ENCODE measurements around the gene AEBP1.

The AEBP1 gene

GRCh38 chr7:44116087-44116788 is 12.1 kb downstream of the AEBP1 start:
- no peak for DNase-seq
- Histone ChIP-seq H3K36me3 (peaks cover 12 to 100% (median 68%) of the 10 kb centered on the region in 3 donors), H3K27me3 (no peaks in the 10 kb centered on the region), H3K9me3 (no peaks in the 10 kb centered on the region), H3K27ac (peak overlapping the region; percentile 98 to 100), H3K4me1 (peaks cover 0 to 38% (median 33%) of the 10 kb centered on the region in 4 donors), H3K4me3 (no peak overlapping the region)
- TF ChIP-seq, protein P1, sequence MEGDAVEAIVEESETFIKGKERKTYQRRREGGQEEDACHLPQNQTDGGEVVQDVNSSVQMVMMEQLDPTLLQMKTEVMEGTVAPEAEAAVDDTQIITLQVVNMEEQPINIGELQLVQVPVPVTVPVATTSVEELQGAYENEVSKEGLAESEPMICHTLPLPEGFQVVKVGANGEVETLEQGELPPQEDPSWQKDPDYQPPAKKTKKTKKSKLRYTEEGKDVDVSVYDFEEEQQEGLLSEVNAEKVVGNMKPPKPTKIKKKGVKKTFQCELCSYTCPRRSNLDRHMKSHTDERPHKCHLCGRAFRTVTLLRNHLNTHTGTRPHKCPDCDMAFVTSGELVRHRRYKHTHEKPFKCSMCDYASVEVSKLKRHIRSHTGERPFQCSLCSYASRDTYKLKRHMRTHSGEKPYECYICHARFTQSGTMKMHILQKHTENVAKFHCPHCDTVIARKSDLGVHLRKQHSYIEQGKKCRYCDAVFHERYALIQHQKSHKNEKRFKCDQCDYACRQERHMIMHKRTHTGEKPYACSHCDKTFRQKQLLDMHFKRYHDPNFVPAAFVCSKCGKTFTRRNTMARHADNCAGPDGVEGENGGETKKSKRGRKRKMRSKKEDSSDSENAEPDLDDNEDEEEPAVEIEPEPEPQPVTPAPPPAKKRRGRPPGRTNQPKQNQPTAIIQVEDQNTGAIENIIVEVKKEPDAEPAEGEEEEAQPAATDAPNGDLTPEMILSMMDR (IDR thresholded peaks at IDR 0.05): no peak
- intact Hi-C loops (cut with DNase I; ENCODE audit: low total_unique reads): loop anchor here (5.0 kb wide), 1 partner anchor 39 kb away; no protein-coding TSS in a partner anchor

DNA sequence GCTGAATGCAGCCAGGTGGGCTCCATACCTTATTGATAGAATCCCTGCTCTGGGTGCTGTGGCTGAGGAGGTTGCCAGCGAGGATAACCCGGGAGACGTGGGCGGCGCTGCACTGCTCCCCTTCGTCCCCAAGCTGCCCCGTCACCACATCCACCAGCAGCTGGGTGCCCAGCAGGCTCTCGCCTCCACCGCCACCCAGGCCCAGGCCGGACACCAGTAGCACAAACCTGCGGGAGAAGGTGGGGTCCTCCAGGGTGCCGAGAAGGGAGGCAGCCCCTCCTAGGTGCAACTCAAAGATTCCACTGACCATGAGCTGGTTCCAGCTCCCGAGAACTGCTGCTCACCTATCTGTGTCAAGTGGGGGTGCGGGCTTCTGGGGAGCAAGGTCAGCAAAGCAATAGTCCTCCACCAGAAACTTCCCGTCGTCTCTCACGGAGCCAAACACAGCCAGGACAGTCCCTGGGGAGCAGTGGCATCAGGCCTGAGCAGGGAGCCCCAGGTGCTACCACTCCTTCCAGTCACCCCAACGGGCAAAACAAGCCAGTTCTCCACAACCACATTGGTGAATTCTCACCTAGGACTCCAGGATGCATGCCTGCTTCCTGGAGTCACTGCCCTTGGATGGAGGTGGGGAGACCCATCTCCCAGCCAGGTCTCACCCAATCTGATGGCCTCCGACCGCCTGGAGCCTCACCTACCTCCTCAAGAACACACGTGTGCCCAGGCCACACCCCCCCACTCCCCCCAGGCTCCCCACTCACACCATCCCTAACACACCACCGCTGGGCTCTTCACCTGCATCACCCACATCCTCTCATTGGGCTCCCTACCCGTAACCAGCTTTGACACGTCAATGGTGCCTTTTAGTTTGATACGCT is 12.9 kb downstream of the AEBP1 start:
- peaks cover 0 to 38% (median 32%) of the 10 kb centered on the region in 4 donors for H3K4me1 ChIP-seq
- DNase-seq: no peak
- no peak overlapping the region for H3K27ac ChIP-seq
- intact Hi-C loops (cut with DNase I; ENCODE audit: low total_unique reads): loop anchor here (5.0 kb wide), 1 partner anchor 40 kb away; no protein-coding TSS in a partner anchor
- TF ChIP-seq, protein P1 (IDR thresholded peaks at IDR 0.05): no peak
- peaks cover 6 to 98% (median 63%) of the 10 kb centered on the region in 3 donors for H3K36me3 ChIP-seq
- H3K4me3 ChIP-seq: no peak overlapping the region
- no peaks in the 10 kb centered on the region for H3K9me3 ChIP-seq
- H3K27me3 ChIP-seq: no peaks in the 10 kb centered on the region

DNA sequence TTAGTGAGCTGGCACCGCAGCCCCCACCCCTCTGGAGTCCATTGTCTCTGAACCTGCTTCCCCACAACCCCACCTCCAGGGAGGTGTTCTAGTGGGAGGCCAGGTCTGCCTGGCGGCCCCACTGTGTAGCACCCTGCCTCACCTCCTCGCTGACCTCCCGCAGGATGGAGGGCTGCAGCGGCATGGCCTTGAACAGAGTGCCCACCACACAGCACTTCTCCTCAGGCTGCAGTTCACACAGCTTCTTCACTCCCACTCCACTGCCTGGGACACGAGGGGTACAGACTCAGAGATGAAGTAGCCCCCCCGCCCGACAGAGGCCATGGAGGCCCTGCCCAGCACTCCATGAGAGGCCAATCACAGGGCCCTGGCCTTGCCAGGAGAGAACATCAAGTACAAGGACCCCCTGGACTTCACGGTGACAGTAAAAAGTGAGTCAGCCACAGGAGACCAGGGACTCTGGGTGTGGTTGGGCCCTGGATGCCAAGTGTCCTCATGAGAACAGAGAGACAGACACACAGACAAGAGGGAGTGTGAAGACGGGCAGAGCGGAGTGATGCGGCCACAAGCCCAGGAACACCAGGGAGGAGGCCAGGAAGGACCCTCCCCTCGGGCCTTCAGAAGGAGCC is 13.8 kb downstream of the AEBP1 start:
- H3K4me1 ChIP-seq: peaks cover 0 to 38% (median 32%) of the 10 kb centered on the region in 4 donors

GRCh38 chr7:44119829-44120380 is 15.8 kb downstream of the AEBP1 start:
- no peak overlapping the region for H3K4me3 ChIP-seq
- TF ChIP-seq, protein P1 (IDR thresholded peaks at IDR 0.05): no peak
- H3K4me1 ChIP-seq: peaks cover 0 to 32% (median 21%) of the 10 kb centered on the region in 4 donors
- DNase-seq: no peak
- H3K27ac ChIP-seq: no peak overlapping the region
- H3K9me3 ChIP-seq: no peaks in the 10 kb centered on the region
- no peaks in the 10 kb centered on the region for H3K27me3 ChIP-seq
- H3K36me3 ChIP-seq: peaks cover 0 to 70% (median 35%) of the 10 kb centered on the region in 3 donors
- intact Hi-C loops (cut with DNase I; ENCODE audit: low total_unique reads): loop anchor here (5.0 kb wide), 1 partner anchor 43 kb away; no protein-coding TSS in a partner anchor

More for the DNA sequence above, 13.8 kb downstream of the AEBP1 start:
- H3K9me3 ChIP-seq: no peaks in the 10 kb centered on the region
- H3K27ac ChIP-seq: no peak overlapping the region
- peaks cover 6 to 90% (median 54%) of the 10 kb centered on the region in 3 donors for H3K36me3 ChIP-seq
- no peaks in the 10 kb centered on the region for H3K27me3 ChIP-seq
- TF ChIP-seq, protein P1 (IDR thresholded peaks at IDR 0.05): no peak
- intact Hi-C loops (cut with DNase I; ENCODE audit: low total_unique reads): loop anchor here (5.0 kb wide), 1 partner anchor 41 kb away; no protein-coding TSS in a partner anchor
- DNase-seq: no peak
- no peak overlapping the region for H3K4me3 ChIP-seq

GRCh38 chr7:44120395-44120794 is 16.2 kb downstream of the AEBP1 start:
- Histone ChIP-seq H3K9me3 (no peaks in the 10 kb centered on the region), H3K36me3 (peaks cover 0 to 65% (median 35%) of the 10 kb centered on the region in 3 donors), H3K27ac (no peak overlapping the region), H3K4me3 (no peak overlapping the region), H3K27me3 (no peaks in the 10 kb centered on the region), H3K4me1 (peaks cover 0 to 27% (median 17%) of the 10 kb centered on the region in 4 donors)
- DNase-seq: no peak
- intact Hi-C loops (cut with DNase I; ENCODE audit: low total_unique reads): no loop called here
- TF ChIP-seq, protein P1 (IDR thresholded peaks at IDR 0.05): no peak
